Measurements from ENCODE around the gene TYR. TPM values are rescaled to one million over a fixed set of nuclear protein-coding genes. Genes with fewer than 3 reads are reported as not detected.
"Not testable (repeated sequence)": the region's sequence is repeated elsewhere in the genome, so short reads cannot be mapped to it uniquely, and the experiment has no call there.

The TYR gene
- total RNA-seq, 1 experiment from 2014 or later: not detected

GRCh38 chr11:89340450-89340849 is 162.8 kb downstream of the TYR start:
- H3K36me3 ChIP-seq (ENCODE audit: control insufficient read depth, insufficient read depth, low read length); H3K27me3 ChIP-seq (ENCODE audit: control insufficient read depth, insufficient read depth, low read length); H3K4me3 ChIP-seq (ENCODE audit: low read depth in 2 of 2, low read length in 2 of 2); ATAC-seq; DNase-seq (ENCODE audit: low read depth, low spot score); in situ Hi-C loops (cut with HindIII; ENCODE audit: low pct_unique_long_range_greater_than_20kb, low sequenced_read_pairs); CTCF ChIA-PET; BruUV-seq (replicated peaks); H3K9me3 ChIP-seq (ENCODE audit: control insufficient read depth, insufficient read depth, low read depth, low read length); H3K4me1 ChIP-seq (ENCODE audit: control insufficient read depth, insufficient read depth, low read length); H3K27ac ChIP-seq (ENCODE audit: low read length); intact Hi-C loops (cut with micrococcal nuclease; ENCODE audit: unreplicated experiment); POLR2A ChIA-PET: not testable (repeated sequence)

GRCh38 chr11:89342880-89343572 is 165.4 kb downstream of the TYR start:
- BruUV-seq (replicated peaks); ATAC-seq: not testable (repeated sequence)

More at GRCh38 chr11:89342880-89343572, 165.4 kb downstream of the TYR start:
- DNase-seq (ENCODE audit: low read depth, low spot score); H3K9me3 ChIP-seq (ENCODE audit: control insufficient read depth, insufficient read depth, low read depth, low read length); H3K36me3 ChIP-seq (ENCODE audit: control insufficient read depth, insufficient read depth, low read length); CTCF ChIA-PET; in situ Hi-C loops (cut with HindIII; ENCODE audit: low pct_unique_long_range_greater_than_20kb, low sequenced_read_pairs); H3K4me1 ChIP-seq (ENCODE audit: control insufficient read depth, insufficient read depth, low read length); POLR2A ChIA-PET; H3K27me3 ChIP-seq (ENCODE audit: control insufficient read depth, insufficient read depth, low read length); H3K27ac ChIP-seq (ENCODE audit: low read length); intact Hi-C loops (cut with micrococcal nuclease; ENCODE audit: unreplicated experiment); H3K4me3 ChIP-seq (ENCODE audit: low read depth in 2 of 2, low read length in 2 of 2): not testable (repeated sequence)

Other genes with a start within 250 kb of the TYR start
- 0.03 TPM for gene GRM5, start 111.9 kb upstream of the TYR start, total RNA-seq (2021; ENCODE audit: unreplicated experiment)